HG03066 (cell line): ENCODE measurements around the gene CENPT.
"Not testable (repeated sequence)": the region's sequence is repeated elsewhere in the genome, so short reads cannot be mapped to it uniquely, and the experiment has no call there.

ENCODE experiments used
- ATAC-seq: cut with Tn5 transposase; IDR thresholded peaks from one replicate; pipeline ENCODE4 v1.9.1; 2021; ENCODE audit warnings: low read depth; ENCODE audit not compliant: unreplicated experiment

CENPT gene

DNA sequence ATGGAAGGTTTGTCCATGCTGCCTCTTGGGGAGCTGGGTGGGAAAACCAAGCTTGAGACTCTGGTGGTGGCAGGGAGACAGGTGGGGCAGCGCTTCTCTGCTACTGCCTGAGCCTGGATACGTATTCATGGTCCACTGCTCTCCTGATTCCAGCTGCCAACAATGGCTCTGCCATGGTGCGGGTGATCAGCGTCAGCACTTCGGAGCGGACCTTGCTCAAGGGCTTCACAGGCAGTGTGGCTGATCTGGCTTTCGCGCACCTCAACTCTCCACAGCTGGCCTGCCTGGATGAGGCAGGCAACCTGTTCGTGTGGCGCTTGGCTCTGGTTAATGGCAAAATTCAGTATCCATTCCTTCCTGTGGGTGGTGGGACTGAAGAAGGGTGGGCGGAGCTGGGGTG is 29.6 kb upstream of the CENPT start:
- no peak for ATAC-seq

- ATAC-seq: no peak
These were observed 26.9 kb upstream of the CENPT start for GRCh38 chr16:67874372-67874771.

DNA sequence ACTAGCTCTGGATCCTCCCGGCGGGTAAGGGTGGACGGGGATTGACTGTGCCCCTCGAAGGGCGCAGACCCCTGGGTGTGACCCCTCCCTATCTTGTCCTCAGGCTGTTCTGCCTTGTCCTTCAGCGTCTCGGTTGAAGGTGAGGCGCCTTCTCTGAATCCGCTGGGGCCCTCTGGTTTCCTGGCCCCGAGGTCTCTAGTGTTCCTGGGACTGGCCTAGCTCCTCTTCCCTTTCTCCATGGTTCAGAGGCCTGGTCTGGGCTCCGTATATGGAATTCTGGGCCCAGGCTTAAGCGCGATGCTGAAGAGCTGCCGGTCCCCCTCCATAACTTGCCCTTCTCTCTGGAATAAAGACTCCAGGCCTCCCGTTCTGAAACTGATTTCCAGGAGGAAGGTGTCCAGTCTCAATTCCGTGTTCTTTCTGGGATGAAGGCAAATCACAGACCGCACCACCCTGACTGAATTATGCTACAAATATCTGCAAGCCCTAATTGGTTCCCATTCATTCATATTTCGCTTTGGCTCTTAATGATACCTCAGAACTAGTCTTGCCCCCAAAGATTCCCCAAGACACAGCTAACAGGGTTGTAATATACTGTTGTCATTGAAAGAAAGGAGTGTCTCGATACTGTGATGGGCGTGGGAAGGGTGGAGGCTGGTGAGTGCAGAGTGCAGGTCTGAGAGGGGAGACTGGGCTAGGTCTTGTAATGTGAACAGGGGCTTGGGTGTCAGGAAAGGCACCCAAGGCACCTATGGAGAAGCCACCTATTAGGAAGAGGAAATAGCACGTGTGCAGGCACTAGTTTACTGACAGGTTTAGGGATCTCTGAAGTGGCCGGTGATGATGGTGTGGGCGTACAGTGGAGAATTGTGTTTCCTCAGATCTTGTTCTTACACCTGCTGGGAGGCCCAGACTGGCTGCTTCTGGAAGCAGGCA is 26.2 kb upstream of the CENPT start:
- no peak for ATAC-seq

DNA sequence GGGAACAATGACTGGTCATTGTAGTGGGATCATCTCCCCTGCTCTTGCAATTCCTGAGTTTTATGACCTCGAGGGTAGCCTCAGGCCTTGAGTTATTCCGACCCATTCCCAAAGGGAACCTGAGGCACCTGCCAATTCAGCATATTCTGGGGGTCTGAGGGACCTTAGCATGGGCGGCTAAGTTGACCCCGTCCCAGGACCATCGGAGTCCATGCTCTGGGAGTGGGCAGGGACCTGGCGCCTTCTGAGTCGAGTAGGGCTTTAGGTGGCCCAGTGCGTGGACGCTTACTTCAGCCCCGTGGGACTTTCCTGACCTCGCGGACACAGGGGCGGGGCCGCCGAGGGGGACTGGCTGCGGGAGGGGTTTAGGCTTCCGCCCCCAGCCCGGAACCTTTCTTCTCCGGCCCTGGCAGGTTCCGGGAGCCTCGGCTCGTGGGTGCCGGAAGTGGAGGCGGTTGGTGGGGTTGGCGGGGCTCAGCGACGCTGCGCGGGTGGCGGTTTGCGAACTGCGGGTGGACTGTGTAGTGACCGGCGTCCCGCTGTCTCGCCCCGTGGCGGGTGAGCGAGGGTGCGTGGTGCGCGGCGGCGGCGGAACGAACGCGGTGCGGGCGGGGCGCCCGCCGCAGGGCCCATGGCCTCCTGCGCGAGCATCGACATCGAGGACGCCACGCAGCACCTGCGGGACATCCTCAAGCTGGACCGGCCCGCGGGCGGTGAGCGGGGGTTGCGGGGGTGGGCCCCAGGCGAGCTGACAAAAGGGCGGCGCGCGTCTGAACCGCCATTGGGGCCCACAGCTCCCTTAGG is 25.3 kb upstream of the CENPT start, which contains the start of gene EDC4:
EDC4 (plus strand) TSS at position 422 of the 804 bp plus-strand sequence; CDS start at position 632, 210 bp downstream.
- peak; percentile 63 for ATAC-seq

DNA sequence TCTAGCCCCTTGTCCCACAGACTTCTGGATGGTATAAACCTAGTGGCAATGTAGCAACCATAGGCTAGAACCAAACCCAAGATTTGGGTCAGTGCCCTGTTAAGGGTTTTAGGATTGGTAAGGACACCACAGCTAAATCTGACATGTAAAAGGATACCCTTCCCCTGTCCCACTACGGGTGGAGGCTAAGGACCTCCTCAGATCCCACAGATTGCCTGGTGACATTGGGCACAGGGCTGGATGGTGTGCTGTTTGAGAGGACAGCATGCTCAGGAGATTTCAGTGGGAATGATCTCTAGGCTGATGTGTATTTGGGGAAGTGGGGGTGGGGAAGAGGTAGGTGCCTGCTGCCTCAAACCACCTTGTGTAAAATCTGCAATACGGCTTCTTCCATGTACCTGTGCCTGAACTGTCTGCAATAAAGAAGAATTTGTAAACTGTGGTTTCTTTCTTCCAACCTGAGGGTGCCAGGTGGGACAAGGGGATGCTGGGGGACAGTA is 24.7 kb upstream of the CENPT start:
- ATAC-seq: no peak

DNA sequence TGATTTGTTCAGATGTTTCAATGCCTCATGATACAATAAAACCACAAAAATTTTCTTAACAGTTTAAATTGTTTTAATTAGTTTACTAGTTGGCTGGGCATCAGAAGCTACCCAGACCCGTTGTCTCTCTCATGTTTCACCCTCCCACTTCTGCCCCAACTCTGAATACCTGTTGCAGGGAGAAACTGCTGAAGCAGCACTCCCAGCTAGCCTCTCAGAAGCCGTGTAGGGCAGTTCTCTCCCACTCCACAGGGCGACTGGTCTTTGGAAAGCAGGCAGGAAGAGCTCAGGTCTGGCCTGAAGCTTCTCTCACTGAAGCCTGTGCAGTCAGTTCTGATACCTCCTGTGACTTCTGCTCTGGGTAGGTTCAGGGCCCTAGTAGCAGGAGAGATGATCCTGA is 23.8 kb upstream of the CENPT start:
- ATAC-seq: no peak

DNA sequence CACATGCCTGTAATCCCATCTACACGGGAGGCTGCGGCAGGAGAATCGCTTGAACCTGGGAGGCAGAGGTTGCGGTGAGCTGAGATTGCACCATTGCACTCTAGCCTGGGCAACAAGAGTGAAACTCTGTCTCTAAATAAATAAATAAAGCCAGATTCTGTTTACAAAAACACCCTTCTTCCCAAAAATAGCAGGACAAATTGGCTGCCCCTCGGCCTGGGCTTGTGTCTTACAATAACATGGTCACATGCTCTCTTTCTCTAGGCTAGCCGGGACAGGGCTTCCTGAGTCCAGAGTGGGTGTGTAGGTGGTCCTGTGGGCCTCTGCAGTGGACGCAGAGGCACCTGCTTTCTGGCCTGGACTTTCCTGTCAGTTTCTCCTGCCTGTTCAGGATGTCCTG is 22.2 kb upstream of the CENPT start:
- no peak for ATAC-seq

- ATAC-seq: no peak
These were observed 20.8 kb upstream of the CENPT start for GRCh38 chr16:67868290-67868689.

GRCh38 chr16:67865318-67865717 is 17.8 kb upstream of the CENPT start:
- ATAC-seq: no peak

GRCh38 chr16:67864594-67864993 is 17.1 kb upstream of the CENPT start:
- no peak for ATAC-seq

DNA sequence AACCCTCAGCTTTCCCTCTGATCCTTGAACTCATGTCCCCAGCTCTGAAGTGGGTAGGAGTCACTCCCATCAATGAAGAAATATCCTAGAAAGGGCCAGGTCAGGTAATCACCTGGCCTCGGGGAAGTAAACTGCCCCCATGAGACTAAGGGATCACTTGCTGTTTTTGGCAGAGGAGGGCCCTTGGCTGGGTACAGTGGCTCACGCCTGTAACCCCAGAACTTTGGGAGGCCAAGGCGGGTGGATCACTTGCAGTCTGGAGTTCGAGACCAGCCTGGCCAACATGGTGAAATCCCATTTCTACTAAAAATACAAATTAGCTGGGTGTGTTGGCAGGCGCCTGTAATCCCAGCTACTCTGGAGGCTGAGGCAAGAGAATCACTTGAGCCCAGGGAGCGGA is 16.6 kb upstream of the CENPT start:
- ATAC-seq: not testable (repeated sequence)

- no peak for ATAC-seq
These were observed 15.4 kb upstream of the CENPT start for GRCh38 chr16:67862623-67863583.

DNA sequence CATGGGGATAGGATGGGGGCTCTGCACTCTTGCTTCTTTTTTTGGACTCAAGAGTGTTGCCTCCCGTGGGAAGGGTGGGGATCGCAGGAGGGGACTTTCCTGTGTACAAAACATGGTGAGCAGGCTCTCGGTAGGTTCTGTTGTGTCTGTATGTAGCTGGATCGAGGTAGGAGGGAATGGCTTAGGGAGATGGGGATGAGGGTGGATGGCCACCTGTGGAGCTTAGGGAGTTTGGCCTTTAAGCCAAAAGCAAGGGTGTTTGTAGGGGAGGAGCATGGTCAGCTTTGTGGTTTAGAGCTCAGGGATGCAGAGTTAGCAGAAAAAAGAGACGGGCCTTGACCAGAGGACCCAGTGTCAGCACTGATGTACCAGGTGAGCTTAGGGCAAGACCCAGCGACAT is 14.4 kb upstream of the CENPT start:
- ATAC-seq: no peak

DNA sequence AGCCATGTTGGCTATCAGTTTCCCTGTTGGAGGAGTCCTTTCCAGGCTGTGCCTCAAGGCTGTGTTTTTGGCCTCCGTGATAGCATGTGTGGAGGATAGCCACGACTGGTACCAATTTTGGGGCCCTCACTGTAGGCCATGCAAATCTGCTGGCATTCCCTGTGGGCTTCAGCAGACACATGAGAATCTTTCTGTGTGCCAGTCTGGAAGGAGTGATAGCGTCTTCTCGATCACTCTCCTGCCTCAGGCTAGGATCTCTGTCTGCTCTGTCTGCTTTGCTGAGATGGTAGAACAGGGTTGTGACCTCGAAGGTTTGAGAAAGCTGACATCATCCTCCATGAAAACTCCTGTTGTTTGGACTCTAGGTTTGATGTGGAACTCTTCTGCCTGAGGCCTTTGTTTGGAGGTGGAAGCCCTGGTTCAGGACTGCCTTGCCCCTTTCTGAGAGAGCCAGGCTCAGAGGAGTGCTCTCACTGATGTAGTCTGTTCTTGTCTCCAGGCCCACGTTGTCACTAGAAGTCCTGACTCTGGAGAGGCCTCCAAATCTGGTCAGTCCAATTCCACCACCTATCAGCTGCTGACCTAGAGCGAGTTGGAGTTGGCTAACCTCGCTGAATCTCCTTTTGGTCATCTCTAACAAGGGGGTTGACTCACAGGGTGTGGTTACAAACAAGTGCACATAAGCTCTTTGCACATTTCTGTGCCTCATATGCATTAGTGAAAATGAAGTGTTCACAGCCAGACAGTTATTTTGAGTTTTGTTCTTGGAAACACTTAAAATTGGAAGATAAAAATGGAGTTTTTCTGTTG is 13.3 kb upstream of the CENPT start:
- no peak for ATAC-seq

GRCh38 chr16:67858500-67858899 is 11.0 kb upstream of the CENPT start:
- ATAC-seq: no peak

DNA sequence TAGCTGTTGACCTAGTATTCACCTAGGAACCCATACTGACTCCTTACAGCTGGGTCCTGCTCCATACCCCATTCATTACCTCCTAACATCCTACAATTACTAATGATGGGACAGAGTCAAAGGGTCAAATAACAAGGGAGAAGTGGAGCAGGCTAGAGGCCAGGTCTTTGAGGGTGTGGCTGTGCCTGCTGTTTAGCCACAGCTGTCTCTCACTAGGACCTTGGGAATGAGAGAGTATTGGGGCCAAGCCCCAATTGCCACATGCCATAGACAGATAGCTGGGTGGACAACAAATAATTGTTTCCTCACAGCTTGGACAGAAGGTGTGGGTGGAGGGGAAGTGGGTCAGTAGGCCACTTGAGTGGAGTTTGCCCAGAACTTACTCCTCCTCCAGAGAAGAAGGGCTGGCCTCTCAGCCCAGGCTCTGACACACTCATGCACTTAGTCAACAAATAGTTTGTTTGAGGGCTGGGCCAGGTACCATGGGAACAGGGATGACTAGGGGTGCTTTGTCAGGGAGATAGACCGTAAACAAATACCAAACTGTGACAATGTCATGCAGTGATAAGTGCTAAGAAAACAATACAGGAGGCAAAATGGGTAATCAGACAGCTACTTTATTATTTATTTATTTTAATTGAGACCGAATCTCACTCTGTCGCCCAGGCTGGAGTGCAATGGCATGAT is 10.2 kb upstream of the CENPT start:
- ATAC-seq: no peak

DNA sequence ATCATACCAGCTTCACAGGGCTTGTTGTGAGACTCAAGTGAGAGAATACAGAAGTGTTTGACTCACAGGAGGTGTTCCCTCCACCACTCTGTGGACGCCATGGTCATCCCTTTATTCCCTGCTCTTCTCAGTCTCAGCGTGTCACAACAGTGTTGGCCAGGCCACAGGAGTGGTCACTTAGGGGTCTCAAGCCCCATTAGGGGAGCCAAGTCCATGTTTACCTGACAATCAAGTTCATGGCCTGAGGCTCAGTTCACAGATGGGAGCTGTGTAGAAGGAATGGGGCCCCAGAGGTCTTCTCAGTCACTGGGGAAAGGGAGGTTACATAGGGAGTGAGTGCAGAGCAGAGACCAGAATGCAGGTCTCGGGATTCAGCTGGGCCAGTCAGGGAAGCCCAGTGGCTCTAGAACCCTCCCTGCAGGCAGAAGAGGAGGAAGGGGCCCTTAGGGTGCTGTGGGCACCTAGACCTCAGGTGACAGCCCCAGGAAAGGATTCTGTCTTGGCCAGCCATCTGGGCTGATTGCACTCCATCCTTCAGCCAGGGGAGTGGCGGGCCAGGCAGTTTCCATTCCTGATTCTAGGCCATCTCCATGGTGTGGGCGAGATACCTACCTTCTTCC is 9.5 kb upstream of the CENPT start:
- ATAC-seq: no peak

DNA sequence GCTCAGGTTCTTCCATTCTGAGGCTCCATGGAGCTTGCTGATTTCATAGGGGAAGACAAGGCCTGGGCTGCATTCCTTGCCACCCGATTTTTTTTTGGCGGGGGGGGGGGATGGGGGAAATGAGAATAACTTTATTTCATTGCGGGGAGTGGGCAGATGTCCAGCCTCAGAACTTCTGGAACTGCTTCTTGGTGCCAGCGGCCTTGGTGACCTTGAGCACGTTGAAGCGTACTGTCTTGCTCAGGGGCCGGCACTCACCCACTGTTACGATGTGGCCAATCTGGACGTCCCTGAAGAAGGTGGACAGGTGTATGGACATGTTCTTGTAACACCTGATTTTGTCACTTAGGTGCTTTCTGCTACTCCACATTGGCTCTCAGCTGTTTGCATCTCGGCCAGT is 8.3 kb upstream of the CENPT start:
- no peak for ATAC-seq
